Measurements from ENCODE around the gene PDLIM4.

PDLIM4 gene

GRCh38 chr5:132283423-132284043 lies 26.0 kb downstream of the PDLIM4 start:
- TF ChIP-seq GATA3 (IDR thresholded peaks at IDR 0.05; ENCODE audit: low read depth, low read length) (no peak), GATA2 (IDR thresholded peaks at IDR 0.05; ENCODE audit: low read depth, low read length) (no peak)

DNA sequence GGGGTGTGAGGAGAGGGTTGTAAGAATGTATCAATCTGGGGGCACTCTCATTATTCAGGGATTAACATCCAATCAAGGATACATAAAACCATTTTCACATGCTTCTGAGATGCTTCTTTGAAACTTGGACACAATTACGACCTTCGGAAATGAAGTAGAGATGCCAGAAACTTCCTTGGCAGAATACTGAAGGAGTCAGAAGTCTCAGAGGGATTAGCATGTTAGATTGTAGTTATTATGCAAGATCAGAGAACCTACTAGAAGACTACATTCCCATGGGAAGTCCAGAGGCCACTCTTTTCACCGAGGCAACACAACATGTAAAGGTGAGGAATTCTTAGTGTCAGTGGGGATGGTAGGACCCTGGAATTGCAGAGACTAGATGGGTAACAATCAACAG lies 31.6 kb downstream of the PDLIM4 start:
- TF ChIP-seq GATA3 (IDR thresholded peaks at IDR 0.05; ENCODE audit: low read depth, low read length) (no peak), GATA2 (IDR thresholded peaks at IDR 0.05; ENCODE audit: low read depth, low read length) (no peak)

DNA sequence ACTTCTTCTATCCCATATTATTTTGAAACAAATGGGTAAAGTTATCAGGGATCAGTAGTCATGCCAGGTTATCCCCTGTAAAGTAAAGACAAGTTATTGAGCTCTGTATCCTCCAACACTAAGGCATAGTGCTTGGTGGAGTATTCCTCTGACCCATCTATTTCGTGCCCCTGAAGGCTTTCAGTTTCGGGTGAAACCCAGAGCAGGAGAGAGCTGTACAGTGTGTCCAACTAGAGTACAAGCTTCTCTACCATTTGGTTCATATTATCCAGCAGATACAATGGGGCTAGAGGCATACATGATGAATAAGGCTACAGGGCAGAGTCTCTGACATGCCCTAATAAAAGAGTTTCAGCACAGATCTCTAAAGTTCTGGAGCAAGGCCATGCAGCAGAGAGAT lies 33.5 kb downstream of the PDLIM4 start:
- TF ChIP-seq GATA3 (IDR thresholded peaks at IDR 0.05; ENCODE audit: low read depth, low read length) (no peak), GATA2 (IDR thresholded peaks at IDR 0.05; ENCODE audit: low read depth, low read length) (no peak)

GRCh38 chr5:132293066-132293991 lies 35.8 kb downstream of the PDLIM4 start:
- TF ChIP-seq GATA3 (IDR thresholded peaks at IDR 0.05; ENCODE audit: low read depth, low read length) (no peak), GATA2 (IDR thresholded peaks at IDR 0.05; ENCODE audit: low read depth, low read length) (no peak)

DNA sequence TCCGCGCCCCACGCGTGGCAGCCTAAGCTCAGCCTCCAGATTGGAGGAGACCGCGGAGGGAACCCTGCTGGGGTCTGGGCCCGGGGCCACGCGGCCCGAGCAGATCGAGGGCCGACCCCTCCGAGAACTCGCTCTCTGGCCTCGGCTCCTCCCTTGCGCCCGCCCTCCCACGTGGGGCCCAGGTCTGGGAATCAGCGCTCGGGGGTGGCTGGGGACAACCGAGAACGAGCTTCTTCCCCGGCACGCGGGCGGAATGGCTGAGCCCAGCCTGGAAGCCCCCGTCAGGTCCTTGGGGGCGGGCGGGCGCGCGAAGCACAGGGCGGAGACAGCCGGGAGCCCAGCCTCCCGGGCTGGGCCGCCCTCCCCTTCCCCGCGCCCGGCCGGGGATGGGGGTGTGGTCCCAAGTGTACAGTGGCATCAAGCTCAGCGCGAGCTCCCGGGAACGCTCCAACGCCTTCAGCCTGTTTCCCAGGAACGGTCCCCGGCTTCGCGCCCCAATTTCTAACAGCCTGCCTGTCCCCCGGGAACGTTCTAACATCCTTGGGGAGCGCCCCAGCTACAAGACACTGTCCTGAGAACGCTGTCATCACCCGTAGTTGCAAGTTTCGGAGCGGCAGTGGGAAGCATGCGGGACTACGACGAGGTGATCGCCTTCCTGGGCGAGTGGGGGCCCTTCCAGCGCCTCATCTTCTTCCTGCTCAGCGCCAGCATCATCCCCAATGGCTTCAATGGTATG lies 36.7 kb downstream of the PDLIM4 start, which contains the start of gene SLC22A4:
Gene SLC22A4 (plus strand): TSS at position 403 of the 736 bp plus-strand sequence. CDS start 223 bp downstream, at position 626.
- TF ChIP-seq GATA3 (IDR thresholded peaks at IDR 0.05; ENCODE audit: low read depth, low read length) (no peak), GATA2 (IDR thresholded peaks at IDR 0.05; ENCODE audit: low read depth, low read length) (no peak)

- TF ChIP-seq GATA3 (IDR thresholded peaks at IDR 0.05; ENCODE audit: low read depth, low read length) (no peak), GATA2 (IDR thresholded peaks at IDR 0.05; ENCODE audit: low read depth, low read length) (no peak)
Measured at GRCh38 chr5:132294728-132295504, 37.4 kb downstream of the PDLIM4 start.

DNA sequence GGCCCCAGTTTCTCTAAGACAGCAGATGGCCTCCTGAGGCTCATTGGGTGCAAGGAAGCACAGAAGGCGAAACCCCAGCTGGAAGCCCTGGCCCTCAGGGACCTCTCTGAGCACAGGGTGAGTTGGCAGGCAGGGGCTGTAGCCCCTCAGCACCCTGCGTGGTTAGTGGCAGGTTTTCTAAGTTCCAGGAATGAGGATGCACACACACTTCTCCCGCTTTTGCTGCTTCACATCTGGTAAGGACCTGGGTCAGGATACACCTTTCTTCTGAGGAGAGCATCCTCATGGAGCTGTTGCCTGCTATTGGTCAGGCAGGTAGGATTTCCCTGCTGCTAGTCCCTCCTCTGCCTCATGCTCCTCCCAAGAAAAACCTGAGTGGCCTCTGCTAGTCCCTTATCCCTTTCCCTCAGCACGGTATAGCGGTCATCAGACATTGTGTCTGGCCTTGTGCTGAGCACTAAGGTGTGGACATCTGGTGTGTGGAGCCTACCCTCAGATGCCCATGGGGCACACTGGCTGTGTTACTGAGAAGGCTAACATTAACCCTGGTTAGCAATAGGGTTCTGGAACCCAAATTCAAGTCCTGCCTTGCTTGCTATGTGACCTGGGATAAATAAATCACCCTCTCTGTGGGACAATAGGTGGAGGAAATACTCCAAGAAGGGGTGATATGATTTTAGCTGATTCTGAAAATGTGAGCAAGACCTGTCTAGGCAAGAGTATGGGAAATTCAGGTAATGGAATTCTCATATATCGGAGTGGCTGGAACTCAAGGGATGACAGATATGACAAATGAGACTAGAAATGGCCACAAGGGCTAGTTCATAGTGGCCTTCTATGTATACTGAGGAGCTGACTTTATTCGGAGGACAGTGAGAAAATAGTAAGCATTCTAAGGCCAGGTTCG lies 38.3 kb downstream of the PDLIM4 start:
- TF ChIP-seq GATA3 (IDR thresholded peaks at IDR 0.05; ENCODE audit: low read depth, low read length): no peak
- TF ChIP-seq GATA2 (IDR thresholded peaks at IDR 0.05; ENCODE audit: low read depth, low read length): no peak

GRCh38 chr5:132296412-132297016 lies 39.0 kb downstream of the PDLIM4 start:
- no peak for TF ChIP-seq GATA2 (IDR thresholded peaks at IDR 0.05; ENCODE audit: low read depth, low read length)
- TF ChIP-seq GATA3 (IDR thresholded peaks at IDR 0.05; ENCODE audit: low read depth, low read length): no peak

GRCh38 chr5:132297211-132297940 lies 39.9 kb downstream of the PDLIM4 start:
- TF ChIP-seq GATA2 (IDR thresholded peaks at IDR 0.05; ENCODE audit: low read depth, low read length) (no peak), GATA3 (IDR thresholded peaks at IDR 0.05; ENCODE audit: low read depth, low read length) (no peak)

DNA sequence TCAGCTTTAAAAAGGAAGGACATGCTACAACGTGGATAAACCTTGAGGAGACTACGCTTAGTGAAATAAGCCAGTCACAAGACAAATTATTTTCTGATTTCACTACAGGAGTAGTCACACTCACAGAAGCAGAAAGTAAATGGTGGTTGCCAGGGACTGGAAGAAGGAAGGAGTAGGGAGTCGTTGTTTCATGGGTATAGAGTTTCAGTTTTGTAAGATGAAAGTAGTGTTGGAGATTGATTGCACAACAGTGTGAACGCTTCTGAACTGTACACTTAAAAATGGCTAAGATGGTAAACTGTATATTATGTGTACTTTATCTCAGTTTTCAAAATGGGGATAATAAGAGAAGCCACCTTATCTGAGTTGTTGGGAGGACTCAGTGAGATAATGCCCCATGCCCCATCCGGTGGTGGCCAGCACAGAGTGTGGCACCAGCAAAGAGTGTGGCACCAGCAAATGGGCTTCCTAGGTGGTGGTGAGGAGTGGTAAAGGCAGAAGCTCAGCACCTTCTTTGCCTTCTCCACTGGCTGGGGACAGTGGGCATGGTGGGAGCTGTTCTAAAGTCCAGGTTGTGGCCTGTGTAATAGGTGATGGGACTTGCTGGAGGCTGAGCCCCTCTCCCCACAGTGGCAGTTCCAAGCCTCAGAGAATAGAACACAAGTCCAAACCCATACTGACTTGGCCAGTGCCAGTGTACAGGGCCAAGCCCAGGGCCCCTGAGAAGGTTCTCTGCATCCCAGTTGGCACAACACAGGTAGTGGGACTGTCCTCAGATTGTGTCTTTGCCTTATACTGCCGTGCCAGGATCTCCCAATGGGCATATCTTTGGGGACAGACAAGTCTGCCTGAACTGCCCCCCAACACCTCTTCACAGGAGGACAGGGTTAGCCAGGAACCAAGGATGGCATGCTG lies 41.1 kb downstream of the PDLIM4 start:
- TF ChIP-seq GATA3 (IDR thresholded peaks at IDR 0.05; ENCODE audit: low read depth, low read length) (no peak), GATA2 (IDR thresholded peaks at IDR 0.05; ENCODE audit: low read depth, low read length) (no peak)

GRCh38 chr5:132299917-132300316 lies 42.4 kb downstream of the PDLIM4 start:
- TF ChIP-seq GATA2 (IDR thresholded peaks at IDR 0.05; ENCODE audit: low read depth, low read length) (no peak), GATA3 (IDR thresholded peaks at IDR 0.05; ENCODE audit: low read depth, low read length) (no peak)
